A549 (cell line): Measurements from ENCODE around the gene LSM7. TPM values are rescaled to one million over a fixed set of nuclear protein-coding genes. Genes with fewer than 3 reads are reported as not detected.

ENCODE experiments used
- ATAC-seq, 2 experiments: fragments of 200-7000 bp in 1 of 2; fragments of >200 bp in 1 of 2; cut with Nextera tagmentation in 1 of 2; cut with Tn5 transposase in 1 of 2; 3 replicates each; pipeline versions ENCODE4 v1.8.0 to v1.9.1; 2018 to 2020; ENCODE audit warnings: mild to moderate bottlenecking in 1 of 2, moderate library complexity in 1 of 2
- CTCF ChIA-PET: fragments of 300-600 bp; sonication (Branson Sonifier 250); formaldehyde crosslinking; extraction: SDS; loops from one replicate; lab custom pipeline; 2021; ENCODE audit warnings: antibody characterized with exemption, inconsistent platforms; lab: Yijun Ruan, JAX
- POLR2A ChIA-PET: fragments of 350-600 bp; formaldehyde crosslinking; extraction: SDS; loops from one replicate; lab custom pipeline; 2021; ENCODE audit warnings: antibody characterized with exemption, inconsistent platforms; lab: Yijun Ruan, JAX
- DNase-seq, 2 experiments: peaks; one replicate each; pipeline versions ENCODE4 v3.0.0 to v3.0.0-alpha.2; 2011 to 2016; ENCODE audit warnings: low read depth in 1 of 2, low spot score in 1 of 2
- FAIRE-seq: peaks from 2 replicates; lab custom pipeline; 2011; peaks lifted over from hg19 to GRCh38; lab: Jason Lieb, UNC
- H3K27ac ChIP-seq, 2 experiments: fragments of >200 bp; sonication (Bioruptor Twin); formaldehyde crosslinking; 3 replicates each; pipeline ENCODE4 v1.5.1; 2016 to 2017
- H3K4me1 ChIP-seq: fragments of >200 bp; sonication (Bioruptor Twin); formaldehyde crosslinking; 3 replicates; pipeline ENCODE4 v1.6.1; 2016
- H3K4me2 ChIP-seq: fragments of >200 bp; sonication (Bioruptor Twin); formaldehyde crosslinking; 3 replicates; pipeline ENCODE4 v1.6.1; 2016
- H3K4me3 ChIP-seq: fragments of >200 bp; sonication (Bioruptor Twin); formaldehyde crosslinking; 3 replicates; pipeline ENCODE4 v1.5.1; 2016
- H3K9me3 ChIP-seq: fragments of >200 bp; sonication (Bioruptor Twin); formaldehyde crosslinking; 3 replicates; pipeline ENCODE4 v1.6.1; 2016
- ATOH8 ChIP-seq: fragments of 250-450 bp; sonication (Bioruptor Pico); IDR thresholded peaks from 2 replicates; pipeline ENCODE4 v1.5.0; 2020; ENCODE audit warnings: low read depth, mild to moderate bottlenecking, moderate library complexity
- BCL3 ChIP-seq: fragments of >200 bp; sonication (Bioruptor Twin); formaldehyde crosslinking; IDR thresholded peaks from 3 replicates; pipeline ENCODE4 v1.6.1; 2016
- CBX2 ChIP-seq: fragments of 200-600 bp; sonication (generic); IDR thresholded peaks from 2 replicates; pipeline ENCODE4 v1.6.1; 2016; ENCODE audit warnings: low read depth, mild to moderate bottlenecking, borderline replicate concordance
- CHD2 ChIP-seq: fragments of 150-350 bp; IDR thresholded peaks from 2 replicates; pipeline ENCODE4 v1.6.1; 2014; ENCODE audit warnings: low read length; ENCODE audit not compliant: partially characterized antibody
- CHD4 ChIP-seq: fragments of 200-600 bp; sonication (generic); IDR thresholded peaks from 2 replicates; pipeline ENCODE4 v1.6.1; 2016; ENCODE audit warnings: antibody characterized with exemption, mild to moderate bottlenecking, borderline replicate concordance
- EHMT2 ChIP-seq: fragments of 200-600 bp; sonication (generic); IDR thresholded peaks from 2 replicates; pipeline ENCODE4 v1.6.1; 2016; ENCODE audit warnings: antibody characterized with exemption, low read depth, mild to moderate bottlenecking, moderate library complexity
- HOXB5 ChIP-seq: fragments of 250-450 bp; sonication (Bioruptor Pico); IDR thresholded peaks from 2 replicates; pipeline ENCODE4 v1.5.0; 2020; ENCODE audit warnings: mild to moderate bottlenecking, moderate library complexity
- JUN ChIP-seq, 2 experiments: fragments of >200 bp; sonication (Bioruptor Twin); formaldehyde crosslinking; IDR thresholded peaks; 2 replicates in 1 of 2; 3 replicates in 1 of 2; pipeline ENCODE4 v1.6.1; 2016 to 2017
- KDM5A ChIP-seq: fragments of 200-600 bp; sonication (generic); IDR thresholded peaks from 2 replicates; pipeline ENCODE4 v1.6.1; 2016; ENCODE audit warnings: antibody characterized with exemption, mild to moderate bottlenecking
- MAFK ChIP-seq: fragments of 450-650 bp; IDR thresholded peaks from 2 replicates; pipeline ENCODE4 v1.6.1; 2014; ENCODE audit not compliant: partially characterized antibody
- NFE2L2 ChIP-seq: fragments of 150-350 bp; conservative IDR thresholded peaks from 2 replicates; pipeline ENCODE4 v1.6.1; 2014; ENCODE audit warnings: low read length
- NPAS2 ChIP-seq: fragments of 250-450 bp; sonication (Bioruptor Pico); IDR thresholded peaks from 2 replicates; pipeline ENCODE4 v1.8.0; 2022; ENCODE audit warnings: mild to moderate bottlenecking, moderate library complexity, borderline replicate concordance
- NR3C1 ChIP-seq: fragments of >200 bp; sonication (Bioruptor Twin); formaldehyde crosslinking; IDR thresholded peaks from 3 replicates; pipeline ENCODE4 v1.6.1; 2017
- POLR2AphosphoS2 ChIP-seq: conservative IDR thresholded peaks from 2 replicates; pipeline ENCODE4 v1.6.1; 2012; ENCODE audit warnings: low read length, improper control_type of control experiment, inconsistent platforms
- RFX5 ChIP-seq: fragments of 450-650 bp; IDR thresholded peaks from 2 replicates; pipeline ENCODE4 v1.7.1; 2014; ENCODE audit warnings: antibody characterized with exemption, mild to moderate bottlenecking, moderate library complexity
- RNF2 ChIP-seq: fragments of 200-600 bp; sonication (generic); IDR thresholded peaks from 2 replicates; pipeline ENCODE4 v1.6.1; 2016; ENCODE audit warnings: low read depth, mild to moderate bottlenecking, antibody characterized with exemption, moderate library complexity, borderline replicate concordance
- SREBF2 ChIP-seq: fragments of 450-650 bp; IDR thresholded peaks from 2 replicates; pipeline ENCODE4 v1.6.1; 2014; ENCODE audit warnings: mild to moderate bottlenecking, moderate library complexity
- ZNF302 ChIP-seq: fragments of 250-450 bp; sonication (Bioruptor Pico); IDR thresholded peaks from 2 replicates; pipeline ENCODE4 v1.9.0; 2021; ENCODE audit warnings: inconsistent platforms, mild to moderate bottlenecking, moderate library complexity
- WGBS: methylation state at CpG from one replicate; pipeline ENCODE4 v1.1.6; 2017; ENCODE audit errors: missing lambda C conversion rate; 5-methylcytosine and 5-hydroxymethylcytosine counted together
- polyA plus RNA-seq, 4 experiments: library from polyadenylated mRNA; depleted of rRNA in 3 of 4; stranded (reverse); fragments of >200 nt; fragmentation: RNase III in 1 of 4; extraction: RNeasy Plus Mini Kit Qiagen cat#74134 plus additional on column Dnase treatment in 1 of 4; gene quantifications; 2 replicates in 3 of 4; 3 replicates in 1 of 4; pipeline ENCODE4 v1.2.3, GENCODE V29; 2011 to 2017
- TF ChIP-seq, protein P1 (sequence below): IDR thresholded peaks from 2 replicates; pipeline ENCODE4 v1.6.1; 2012
- TF ChIP-seq, protein P2 (sequence below): fragments of >200 bp; sonication (Bioruptor Twin); formaldehyde crosslinking; IDR thresholded peaks from 3 replicates; pipeline ENCODE4 v1.5.1; 2016

LSM7 gene
- polyA plus RNA-seq, 2 of the 4 experiments (the other 2 are of a cell fraction): 140 to 144 TPM

DNA sequence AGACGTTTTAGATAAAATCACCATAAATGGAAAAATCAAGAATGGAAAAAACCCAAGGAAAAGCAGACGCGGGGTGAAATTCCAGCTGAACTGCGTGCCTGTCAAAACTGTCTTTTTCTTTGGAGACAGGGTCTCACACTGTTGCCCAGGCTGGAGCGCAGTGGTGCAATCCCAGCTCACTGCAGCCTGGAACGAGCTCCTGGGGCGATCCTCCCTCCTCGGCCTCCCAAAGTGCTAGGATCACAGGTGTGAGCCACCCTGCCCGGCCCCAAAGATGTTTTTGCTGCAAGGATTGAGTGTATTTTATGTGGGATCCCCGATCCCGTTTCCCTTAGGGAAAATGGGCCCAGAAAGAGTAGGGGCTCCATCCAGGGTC, 45.5 kb downstream of the LSM7 start:
- ChIA-PET POLR2A (no interaction called here), CTCF (interaction anchor here (1.2 to 1.9 kb wide), 4 partner anchors 9 to 354 kb away, joined by 3 to 7 read pairs (median 4); no protein-coding TSS in a partner anchor)
- TF ChIP-seq CHD2 (no peak), SREBF2 (no peak), MAFK (no peak), KDM5A (no peak), RFX5 (no peak), NFE2L2 (no peak), HOXB5 (CRISPR knock-in tag) (no peak), BCL3 (no peak), POLR2AphosphoS2 (no peak), RNF2 (no peak), NR3C1 (no peak), CBX2 (no peak), ZNF302 (CRISPR knock-in tag) (no peak), NPAS2 (CRISPR knock-in tag) (no peak), CHD4 (no peak), JUN (IDR thresholded peaks at IDR 0.05) (no peak), EHMT2 (no peak), ATOH8 (no peak)
- Histone ChIP-seq H3K4me1 (no peaks in the 10 kb centered on the region), H3K4me3 (no peak overlapping the region), H3K4me2 (no peak overlapping the region), H3K9me3 (no peaks in the 10 kb centered on the region), H3K27ac (no peak overlapping the region)
- 84% methylated on average over 11 of the region's 11 CpGs for WGBS
- FAIRE-seq (no peak), ATAC-seq (no peak), DNase-seq (no peak)

DNA sequence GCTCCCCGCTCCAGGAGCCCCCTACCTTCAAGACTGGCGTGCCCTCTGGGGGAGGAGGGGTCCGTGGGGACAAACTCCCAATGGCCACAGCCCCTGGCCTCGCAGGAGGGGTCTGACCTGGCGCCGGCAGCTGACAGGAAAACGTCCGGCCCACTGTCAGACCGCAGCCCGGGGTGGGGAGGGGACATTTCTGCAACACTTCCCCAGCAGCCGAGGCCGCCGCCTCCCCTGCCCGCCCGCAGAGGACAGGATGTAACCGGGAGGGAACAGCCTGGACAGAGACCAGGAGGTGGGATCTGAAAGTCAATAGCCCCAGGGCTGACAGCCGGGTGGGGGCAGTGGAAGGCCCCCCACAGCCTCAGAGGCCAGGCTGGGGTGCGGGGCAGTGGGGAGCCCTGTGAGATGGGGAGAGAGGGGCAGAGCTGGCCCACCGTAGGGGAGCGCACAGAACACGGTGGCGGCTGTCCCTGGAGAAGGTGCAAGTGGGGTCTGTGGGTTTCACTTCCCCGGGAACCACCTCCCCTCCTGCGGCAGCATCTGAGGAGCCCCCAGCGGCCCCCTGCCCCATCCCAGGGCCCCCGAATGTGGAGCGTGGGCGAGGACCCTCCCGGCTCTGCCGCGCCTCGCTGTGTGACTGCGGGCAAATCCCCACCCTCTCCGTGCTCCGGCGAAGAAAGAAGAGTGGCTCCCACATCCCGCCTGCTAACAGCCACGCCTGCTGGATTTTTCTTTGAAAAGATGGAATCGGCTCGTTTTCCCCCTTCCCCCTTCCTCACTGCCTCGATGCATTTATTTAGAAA, 46.1 kb downstream of the LSM7 start, which contains the start of gene PEAK3:
Gene PEAK3 (minus strand): TSS at position 114 of the 800 bp plus-strand sequence. CDS start 1,244 bp downstream, outside the sequence.
- 75% methylated on average over 14 of the region's 41 CpGs for WGBS
- ATAC-seq (0 out of 6 replicates have a peak, but pooled peaks of 1 of the 2 experiments have one; percentile 17), FAIRE-seq (no peak), DNase-seq (no peak)
- TF ChIP-seq, protein P1, sequence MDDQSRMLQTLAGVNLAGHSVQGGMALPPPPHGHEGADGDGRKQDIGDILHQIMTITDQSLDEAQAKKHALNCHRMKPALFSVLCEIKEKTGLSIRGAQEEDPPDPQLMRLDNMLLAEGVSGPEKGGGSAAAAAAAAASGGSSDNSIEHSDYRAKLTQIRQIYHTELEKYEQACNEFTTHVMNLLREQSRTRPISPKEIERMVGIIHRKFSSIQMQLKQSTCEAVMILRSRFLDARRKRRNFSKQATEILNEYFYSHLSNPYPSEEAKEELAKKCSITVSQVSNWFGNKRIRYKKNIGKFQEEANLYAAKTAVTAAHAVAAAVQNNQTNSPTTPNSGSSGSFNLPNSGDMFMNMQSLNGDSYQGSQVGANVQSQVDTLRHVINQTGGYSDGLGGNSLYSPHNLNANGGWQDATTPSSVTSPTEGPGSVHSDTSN: no peak
- TF ChIP-seq, protein P2, sequence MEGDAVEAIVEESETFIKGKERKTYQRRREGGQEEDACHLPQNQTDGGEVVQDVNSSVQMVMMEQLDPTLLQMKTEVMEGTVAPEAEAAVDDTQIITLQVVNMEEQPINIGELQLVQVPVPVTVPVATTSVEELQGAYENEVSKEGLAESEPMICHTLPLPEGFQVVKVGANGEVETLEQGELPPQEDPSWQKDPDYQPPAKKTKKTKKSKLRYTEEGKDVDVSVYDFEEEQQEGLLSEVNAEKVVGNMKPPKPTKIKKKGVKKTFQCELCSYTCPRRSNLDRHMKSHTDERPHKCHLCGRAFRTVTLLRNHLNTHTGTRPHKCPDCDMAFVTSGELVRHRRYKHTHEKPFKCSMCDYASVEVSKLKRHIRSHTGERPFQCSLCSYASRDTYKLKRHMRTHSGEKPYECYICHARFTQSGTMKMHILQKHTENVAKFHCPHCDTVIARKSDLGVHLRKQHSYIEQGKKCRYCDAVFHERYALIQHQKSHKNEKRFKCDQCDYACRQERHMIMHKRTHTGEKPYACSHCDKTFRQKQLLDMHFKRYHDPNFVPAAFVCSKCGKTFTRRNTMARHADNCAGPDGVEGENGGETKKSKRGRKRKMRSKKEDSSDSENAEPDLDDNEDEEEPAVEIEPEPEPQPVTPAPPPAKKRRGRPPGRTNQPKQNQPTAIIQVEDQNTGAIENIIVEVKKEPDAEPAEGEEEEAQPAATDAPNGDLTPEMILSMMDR: no peak
- no peak for TF ChIP-seq NR3C1
- no peak within 1 kb of the TSS for H3K4me3 ChIP-seq
- H3K4me2 ChIP-seq: no peak within 1 kb of the TSS
- no peaks in the 10 kb centered on the region for H3K9me3 ChIP-seq
- POLR2A ChIA-PET: no interaction called here
- no peak within 1 kb of the TSS for H3K27ac ChIP-seq
- H3K4me1 ChIP-seq: no peaks in the 10 kb centered on the region
- CTCF ChIA-PET: interaction anchor here (1.2 to 1.9 kb wide), 4 partner anchors 9 to 355 kb away, joined by 3 to 7 read pairs (median 4); no protein-coding TSS in a partner anchor
